Memory B cell (primary cell): ENCODE measurements around the gene FLRT2.

Source experiments
- ATAC-seq: fragments of 150-1000 bp; cut with Tn5 transposase; 2 replicates; pipeline ENCODE4 v1.10.0; 2021; ENCODE audit warnings: low read depth, mild to moderate bottlenecking, moderate library complexity
- DNase-seq, 2 donors: peaks; one replicate each; pipeline ENCODE4 v3.0.0; 2022; ENCODE audit warnings: low spot score in 2 of 2
- H3K27ac Mint-ChIP-seq: one replicate; pipeline ENCODE4 v1.8.0; 2022; ENCODE audit warnings: mild to moderate bottlenecking, moderate library complexity, mixed read lengths
- H3K27me3 Mint-ChIP-seq: one replicate; pipeline ENCODE4 v1.8.0; 2022; ENCODE audit warnings: mixed read lengths
- H3K36me3 Mint-ChIP-seq: one replicate; pipeline ENCODE4 v1.8.0; 2022; ENCODE audit warnings: mild to moderate bottlenecking, mixed read lengths
- H3K4me1 Mint-ChIP-seq: one replicate; pipeline ENCODE4 v1.8.0; 2022; ENCODE audit warnings: mixed read lengths
- H3K4me3 Mint-ChIP-seq: one replicate; pipeline ENCODE4 v1.8.0; 2022; ENCODE audit warnings: mild to moderate bottlenecking, moderate library complexity, mixed read lengths
- H3K9me3 Mint-ChIP-seq: one replicate; pipeline ENCODE4 v1.8.0; 2022; ENCODE audit warnings: mixed read lengths

FLRT2 gene

DNA sequence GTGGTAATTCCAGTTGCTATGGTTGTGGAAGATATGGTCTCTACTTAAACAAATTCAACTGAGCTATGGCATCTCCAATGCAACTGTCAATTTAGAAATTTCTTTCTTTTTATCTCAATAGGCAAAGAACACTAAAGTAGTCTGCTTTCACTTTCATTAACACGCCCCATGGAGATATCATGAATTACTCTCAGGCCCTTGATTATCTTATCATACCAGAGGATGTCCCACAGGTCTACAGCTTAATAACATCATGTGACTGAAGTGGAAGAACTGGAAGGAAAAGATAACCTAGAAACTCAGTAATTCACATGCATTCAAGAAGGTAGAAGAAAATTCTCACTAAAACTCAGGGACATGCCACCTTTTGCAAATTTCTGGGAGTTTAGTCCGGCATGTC, 114.3 kb downstream of the FLRT2 start:
- Mint-ChIP-seq H3K4me1 (no peaks in the 10 kb centered on the region), H3K9me3 (no peaks in the 10 kb centered on the region), H3K27ac (no peak overlapping the region), H3K4me3 (no peak overlapping the region), H3K27me3 (no peaks in the 10 kb centered on the region), H3K36me3 (no peaks in the 10 kb centered on the region)
- ATAC-seq, result no peak
- DNase-seq, result no peak

DNA sequence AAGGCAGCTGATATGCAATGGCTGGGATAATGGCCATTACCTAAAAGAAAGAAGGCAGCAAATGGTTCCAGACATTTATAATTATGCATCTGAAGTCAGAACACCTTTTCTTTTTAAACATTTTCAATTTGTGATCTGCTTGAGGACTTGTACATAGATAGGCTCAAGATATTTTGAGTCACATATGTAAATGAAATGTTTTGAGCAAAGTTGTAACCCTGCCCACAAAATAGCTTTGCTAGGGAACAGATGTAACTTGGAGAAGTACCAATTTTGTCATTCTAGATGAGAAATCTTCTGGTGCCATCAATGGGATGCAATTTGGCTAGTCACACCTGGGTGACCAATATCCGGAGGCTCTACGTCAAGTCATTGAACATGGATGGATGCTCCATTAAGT, 123.1 kb downstream of the FLRT2 start:
- no peaks in the 10 kb centered on the region for H3K27me3 Mint-ChIP-seq
- H3K4me1 Mint-ChIP-seq, result no peaks in the 10 kb centered on the region
- H3K27ac Mint-ChIP-seq, result no peak overlapping the region
- ATAC-seq (no peak), DNase-seq (no peak)
- H3K36me3 Mint-ChIP-seq, result no peaks in the 10 kb centered on the region
- H3K9me3 Mint-ChIP-seq, result no peaks in the 10 kb centered on the region
- H3K4me3 Mint-ChIP-seq, result no peak overlapping the region

DNA sequence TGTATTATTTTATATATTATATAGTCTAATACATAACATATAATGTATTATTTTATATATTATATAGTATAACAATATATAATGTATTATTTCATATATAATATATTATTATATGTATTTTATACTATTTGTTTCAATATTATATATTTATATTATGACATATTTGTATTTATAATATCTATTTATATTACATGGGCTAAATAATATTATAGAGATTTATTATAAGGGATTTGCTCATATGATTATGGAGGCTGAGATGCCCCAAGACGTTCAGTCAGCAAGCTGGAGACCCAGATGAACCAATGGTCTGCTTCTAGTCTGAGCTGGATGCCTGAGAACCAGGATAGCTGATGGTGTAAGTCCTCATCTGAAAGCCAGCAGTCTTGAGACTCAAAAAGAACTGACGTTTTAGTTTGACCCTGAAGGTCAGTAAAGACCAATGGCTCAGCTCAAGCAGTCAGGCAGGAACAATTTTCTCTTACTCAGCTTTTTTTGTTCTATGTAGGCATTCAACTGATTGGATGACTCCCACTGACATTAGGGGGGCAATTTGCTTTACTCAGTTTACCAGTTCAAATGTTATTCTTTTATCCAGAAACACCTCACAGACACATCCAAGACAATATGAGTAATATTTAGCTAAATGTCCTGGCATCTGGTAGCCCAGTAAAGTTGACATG, 130.4 kb downstream of the FLRT2 start:
- no peak for ATAC-seq
- H3K9me3 Mint-ChIP-seq, result peaks cover 1% of the 10 kb centered on the region
- H3K4me1 Mint-ChIP-seq, result no peaks in the 10 kb centered on the region
- no peak overlapping the region for H3K27ac Mint-ChIP-seq
- no peaks in the 10 kb centered on the region for H3K27me3 Mint-ChIP-seq
- no peak overlapping the region for H3K4me3 Mint-ChIP-seq
- DNase-seq, result no peak
- no peaks in the 10 kb centered on the region for H3K36me3 Mint-ChIP-seq

DNA sequence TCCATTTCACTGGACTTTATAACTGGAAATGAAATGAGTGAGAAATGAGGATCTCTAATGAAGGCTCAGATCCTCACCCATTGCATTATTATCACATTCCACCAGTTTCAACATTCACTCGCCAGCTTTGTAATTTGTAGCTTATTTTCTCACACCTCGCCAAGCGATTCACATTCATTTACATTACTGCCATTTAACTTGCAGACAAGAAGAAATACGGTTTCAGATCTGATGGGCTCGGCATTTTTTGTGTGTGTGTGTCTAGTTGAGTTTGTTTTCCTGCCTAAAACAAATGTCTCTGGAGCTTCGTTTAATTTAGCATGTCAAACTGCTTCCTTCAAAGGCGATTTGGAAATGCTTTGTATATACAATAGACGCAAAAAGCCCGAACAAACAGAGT, 132.2 kb downstream of the FLRT2 start:
- Mint-ChIP-seq H3K4me1 (no peaks in the 10 kb centered on the region), H3K9me3 (peaks cover 1% of the 10 kb centered on the region), H3K36me3 (no peaks in the 10 kb centered on the region), H3K27ac (no peak overlapping the region), H3K27me3 (no peaks in the 10 kb centered on the region), H3K4me3 (no peak overlapping the region)
- DNase-seq (no peak), ATAC-seq (no peak)

DNA sequence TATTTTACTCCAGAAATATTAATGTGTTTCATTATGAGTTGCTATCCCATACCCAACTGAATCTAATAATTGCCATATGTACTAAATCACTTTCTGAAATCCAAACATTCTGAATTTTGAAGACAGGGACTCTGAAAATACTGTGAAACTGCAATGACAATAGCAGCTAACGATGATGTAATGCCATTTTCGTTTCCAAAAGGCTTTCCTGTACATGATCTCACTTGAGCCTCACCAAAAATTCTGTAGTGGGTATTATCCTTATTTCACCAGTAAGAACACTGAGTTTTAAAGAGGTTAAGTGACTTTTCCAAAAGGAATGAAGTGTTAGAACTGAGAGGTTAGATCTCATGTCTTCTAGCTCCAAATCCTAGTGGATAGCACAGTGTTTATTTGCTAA, 133.3 kb downstream of the FLRT2 start:
- Mint-ChIP-seq H3K4me1 (no peaks in the 10 kb centered on the region), H3K9me3 (peaks cover 1% of the 10 kb centered on the region), H3K27ac (no peak overlapping the region), H3K27me3 (no peaks in the 10 kb centered on the region), H3K4me3 (no peak overlapping the region), H3K36me3 (no peaks in the 10 kb centered on the region)
- no peak for DNase-seq
- ATAC-seq, result no peak

DNA sequence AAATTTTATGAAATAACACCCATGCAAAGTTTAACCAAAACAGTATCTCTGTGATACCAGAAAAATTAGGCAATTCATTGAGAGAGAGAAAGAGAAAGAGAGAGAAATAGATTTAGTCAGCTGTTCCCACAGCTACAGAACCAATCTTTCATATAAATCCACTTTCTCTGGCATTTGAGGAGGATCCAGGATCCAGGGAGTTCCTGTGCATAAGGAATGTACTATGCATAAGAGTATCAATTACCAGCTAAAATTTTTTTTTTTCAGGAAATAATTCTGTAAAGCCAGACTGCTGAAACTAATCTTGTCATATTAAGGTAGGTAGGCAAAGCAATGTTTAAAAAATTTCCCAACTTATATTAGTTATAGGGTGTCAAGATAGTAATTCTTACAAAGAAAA, 133.7 kb downstream of the FLRT2 start:
- no peak for ATAC-seq
- no peaks in the 10 kb centered on the region for H3K4me1 Mint-ChIP-seq
- DNase-seq, result no peak
- no peak overlapping the region for H3K4me3 Mint-ChIP-seq
- peaks cover 1% of the 10 kb centered on the region for H3K9me3 Mint-ChIP-seq
- no peaks in the 10 kb centered on the region for H3K27me3 Mint-ChIP-seq
- H3K27ac Mint-ChIP-seq, result no peak overlapping the region
- H3K36me3 Mint-ChIP-seq, result no peaks in the 10 kb centered on the region

DNA sequence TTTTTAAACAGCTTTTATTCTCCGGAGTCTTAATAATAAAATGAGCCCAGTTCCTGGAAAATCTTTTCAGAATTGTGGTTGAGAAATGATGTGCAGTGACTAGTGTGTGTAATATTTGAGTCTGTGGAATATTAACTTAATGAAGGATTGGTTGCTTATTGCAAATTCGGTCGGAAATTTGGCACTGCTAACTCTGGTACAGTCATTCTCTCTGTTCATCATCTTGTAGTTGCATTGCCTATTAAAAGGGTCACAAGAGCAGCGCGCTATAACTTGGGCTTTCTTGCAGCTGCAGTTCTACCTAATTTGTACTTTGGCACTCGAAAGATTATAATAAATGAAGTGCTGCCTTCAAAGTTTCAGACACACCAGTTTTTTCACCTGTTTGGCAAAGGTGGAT, 146.0 kb downstream of the FLRT2 start:
- Mint-ChIP-seq H3K9me3 (peaks cover 2% of the 10 kb centered on the region), H3K27me3 (no peaks in the 10 kb centered on the region), H3K4me1 (no peaks in the 10 kb centered on the region), H3K36me3 (no peaks in the 10 kb centered on the region), H3K27ac (no peak overlapping the region), H3K4me3 (no peak overlapping the region)
- ATAC-seq (no peak), DNase-seq (no peak)

DNA sequence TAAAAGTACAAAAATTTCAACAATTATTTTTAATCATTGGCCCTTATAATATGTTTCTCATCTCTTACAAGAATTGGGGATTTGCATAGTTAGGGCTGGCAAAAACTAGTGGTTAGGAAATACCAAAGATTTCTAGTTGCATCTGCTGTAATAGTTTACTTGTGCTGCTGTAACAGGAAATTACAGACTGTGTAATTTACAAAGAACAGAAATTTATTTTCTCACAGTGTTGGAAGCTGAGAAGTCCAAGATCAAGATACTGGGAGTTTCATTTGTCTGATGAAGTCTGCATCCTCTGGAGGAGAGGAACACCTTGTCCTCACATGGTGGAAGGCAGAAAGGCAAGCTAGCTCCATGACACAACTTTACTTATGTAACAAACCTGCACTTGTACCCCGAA, 157.0 kb downstream of the FLRT2 start:
- Mint-ChIP-seq H3K27me3 (no peaks in the 10 kb centered on the region), H3K4me3 (no peak overlapping the region), H3K27ac (no peak overlapping the region), H3K9me3 (peaks cover 2% of the 10 kb centered on the region), H3K36me3 (no peaks in the 10 kb centered on the region), H3K4me1 (no peaks in the 10 kb centered on the region)
- DNase-seq (no peak), ATAC-seq (no peak)

DNA sequence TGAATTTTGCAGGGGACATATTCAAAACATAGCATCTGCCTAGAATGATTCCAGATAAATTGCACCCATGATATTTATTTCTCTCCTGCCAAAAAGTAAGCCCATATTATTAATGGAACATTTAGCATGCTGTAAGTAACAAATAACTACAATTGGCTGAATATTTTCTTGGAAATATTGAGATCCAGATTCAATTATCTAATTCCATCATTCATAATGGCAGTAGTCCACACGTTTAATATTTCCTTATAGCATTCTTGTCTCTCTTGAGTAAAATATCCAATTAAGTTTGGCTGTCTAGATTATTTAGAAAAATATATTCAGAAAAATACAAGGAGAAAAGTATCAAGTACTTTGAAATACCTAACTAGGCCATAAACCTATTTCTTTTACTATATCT, 157.5 kb downstream of the FLRT2 start:
- DNase-seq (no peak), ATAC-seq (no peak)
- H3K4me3 Mint-ChIP-seq, result no peak overlapping the region
- peaks cover 2% of the 10 kb centered on the region for H3K9me3 Mint-ChIP-seq
- no peak overlapping the region for H3K27ac Mint-ChIP-seq
- no peaks in the 10 kb centered on the region for H3K4me1 Mint-ChIP-seq
- H3K27me3 Mint-ChIP-seq, result no peaks in the 10 kb centered on the region
- H3K36me3 Mint-ChIP-seq, result no peaks in the 10 kb centered on the region

DNA sequence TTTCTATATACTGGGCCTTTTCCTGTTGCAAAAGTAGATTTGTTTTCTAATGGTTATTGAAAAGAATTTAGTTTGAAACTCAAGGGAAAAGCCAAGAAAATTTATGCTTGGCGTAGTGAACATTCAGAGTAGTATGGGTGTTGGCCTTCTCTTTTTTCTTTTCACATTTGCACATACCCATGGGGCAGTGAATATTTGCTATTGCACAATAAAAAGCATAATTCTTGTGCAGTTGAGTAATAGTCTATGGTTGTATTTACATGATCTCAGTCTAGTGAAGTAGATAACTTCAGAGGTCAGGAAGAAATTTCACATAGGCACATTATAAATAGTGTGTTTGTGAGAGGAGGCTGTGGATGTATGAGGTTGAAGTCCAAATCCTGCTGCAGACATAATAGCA, 158.1 kb downstream of the FLRT2 start:
- Mint-ChIP-seq H3K4me1 (no peaks in the 10 kb centered on the region), H3K9me3 (peaks cover 2% of the 10 kb centered on the region), H3K27ac (no peak overlapping the region), H3K4me3 (no peak overlapping the region), H3K36me3 (no peaks in the 10 kb centered on the region), H3K27me3 (no peaks in the 10 kb centered on the region)
- DNase-seq, result no peak
- no peak for ATAC-seq

DNA sequence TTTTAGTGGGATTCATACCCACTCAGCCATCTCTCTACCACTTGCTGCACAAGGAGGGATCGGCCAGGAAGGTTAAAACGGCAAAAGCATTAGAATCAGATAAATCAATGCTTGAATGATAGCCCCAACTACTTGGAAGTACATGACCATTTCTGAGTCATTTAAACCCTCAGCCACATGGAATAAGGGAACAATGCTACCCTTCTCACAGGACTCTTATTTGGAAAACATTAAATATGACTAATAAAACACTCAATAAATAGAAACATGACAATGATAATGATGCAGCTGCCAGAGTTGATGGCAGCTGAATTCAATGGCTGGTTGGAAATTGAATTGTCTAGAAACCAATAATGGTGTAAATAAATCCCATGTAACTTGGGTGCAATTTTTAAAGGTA, 165.4 kb downstream of the FLRT2 start:
- DNase-seq, result no peak
- no peak overlapping the region for H3K27ac Mint-ChIP-seq
- H3K36me3 Mint-ChIP-seq, result no peaks in the 10 kb centered on the region
- H3K4me3 Mint-ChIP-seq, result no peak overlapping the region
- no peak for ATAC-seq
- no peaks in the 10 kb centered on the region for H3K4me1 Mint-ChIP-seq
- no peaks in the 10 kb centered on the region for H3K27me3 Mint-ChIP-seq
- H3K9me3 Mint-ChIP-seq, result peaks cover 3% of the 10 kb centered on the region

DNA sequence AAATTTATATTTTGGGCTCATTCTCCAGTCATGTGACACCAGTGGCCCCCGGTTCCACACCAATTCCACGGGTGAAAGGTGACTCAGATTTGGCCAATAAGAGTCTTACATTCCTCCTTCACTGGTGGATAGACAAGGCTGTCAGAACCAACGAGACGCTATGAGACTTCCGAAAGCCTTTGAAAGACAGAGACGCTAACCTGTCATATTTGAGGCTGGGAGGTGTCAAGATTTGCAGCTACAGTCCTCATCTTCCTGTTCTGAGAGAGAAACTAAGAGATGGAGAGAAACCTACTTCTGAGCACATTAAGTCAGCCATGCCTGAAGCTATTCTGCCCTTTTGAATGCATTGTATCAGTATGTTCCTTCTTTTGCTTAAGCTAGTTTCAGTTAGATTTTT, 171.2 kb downstream of the FLRT2 start:
- no peak overlapping the region for H3K4me3 Mint-ChIP-seq

DNA sequence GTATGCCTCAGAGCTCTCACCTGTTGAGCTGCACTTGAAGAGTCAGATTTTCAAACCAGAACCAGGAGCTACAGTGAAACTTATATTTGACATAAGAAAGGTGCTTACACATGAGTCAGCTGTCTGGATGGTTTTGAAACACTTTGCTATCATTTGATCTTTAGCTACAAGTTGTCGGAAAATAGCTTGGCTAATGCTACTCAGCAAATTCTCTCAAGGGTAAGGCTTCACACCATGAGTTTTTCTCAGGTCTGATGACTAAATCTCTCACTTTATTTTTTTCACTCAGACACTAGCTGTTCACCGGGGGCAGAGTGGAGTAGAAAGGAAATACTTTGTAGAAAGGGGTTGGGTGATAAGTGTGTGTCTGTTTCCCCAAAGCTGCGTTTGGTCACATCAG, 171.8 kb downstream of the FLRT2 start:
- no peak overlapping the region for H3K27ac Mint-ChIP-seq
- no peaks in the 10 kb centered on the region for H3K27me3 Mint-ChIP-seq
- H3K4me3 Mint-ChIP-seq, result no peak overlapping the region
- no peaks in the 10 kb centered on the region for H3K4me1 Mint-ChIP-seq
- ATAC-seq (no peak), DNase-seq (no peak)
- H3K36me3 Mint-ChIP-seq, result no peaks in the 10 kb centered on the region
- peaks cover 9% of the 10 kb centered on the region for H3K9me3 Mint-ChIP-seq

More for the DNA sequence above, 171.2 kb downstream of the FLRT2 start:
- ATAC-seq (no peak), DNase-seq (no peak)
- Mint-ChIP-seq H3K27ac (no peak overlapping the region), H3K4me1 (no peaks in the 10 kb centered on the region), H3K27me3 (no peaks in the 10 kb centered on the region), H3K36me3 (no peaks in the 10 kb centered on the region), H3K9me3 (peaks cover 9% of the 10 kb centered on the region)

DNA sequence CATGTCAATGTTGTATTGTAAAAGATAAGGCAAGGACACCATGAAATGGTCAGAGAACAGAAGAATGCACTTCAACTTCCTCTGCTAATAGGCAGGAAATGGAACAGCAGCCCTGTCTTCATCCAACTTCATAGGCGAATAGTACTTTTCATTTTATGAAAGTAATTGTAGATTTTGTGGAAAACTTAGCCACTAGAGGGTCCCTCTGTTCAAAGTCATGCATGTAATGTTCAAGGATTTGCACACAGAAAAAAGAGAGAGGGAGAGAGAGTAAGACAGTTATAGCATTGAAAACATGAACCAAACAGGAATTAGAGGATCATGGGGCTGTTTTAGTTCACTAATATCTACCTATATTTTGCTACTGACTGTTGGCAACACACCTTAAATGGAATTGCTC, 172.2 kb downstream of the FLRT2 start:
- H3K9me3 Mint-ChIP-seq, result peaks cover 9% of the 10 kb centered on the region
- H3K36me3 Mint-ChIP-seq, result no peaks in the 10 kb centered on the region
- no peak overlapping the region for H3K27ac Mint-ChIP-seq
- no peaks in the 10 kb centered on the region for H3K4me1 Mint-ChIP-seq
- DNase-seq (no peak), ATAC-seq (no peak)
- no peaks in the 10 kb centered on the region for H3K27me3 Mint-ChIP-seq
- H3K4me3 Mint-ChIP-seq, result no peak overlapping the region

DNA sequence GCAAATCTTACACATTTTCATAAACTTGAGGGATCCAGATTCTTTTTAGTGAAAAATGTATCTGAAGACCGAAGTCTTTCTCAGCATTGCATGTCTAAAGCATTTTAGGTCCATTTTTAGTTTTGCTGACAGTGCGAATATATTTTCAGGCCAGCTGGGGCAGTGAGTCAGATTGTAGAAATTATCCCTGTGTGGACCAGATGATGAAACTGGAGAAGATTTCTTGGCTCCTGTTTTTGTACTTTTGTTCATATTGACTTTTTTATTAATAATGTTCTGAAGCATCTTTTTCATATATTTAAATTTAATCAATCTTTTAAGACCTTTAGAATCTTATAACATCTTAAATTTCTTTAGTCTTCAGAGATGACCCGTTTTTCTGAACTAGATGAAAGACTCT, 173.1 kb downstream of the FLRT2 start:
- DNase-seq (no peak), ATAC-seq (no peak)
- Mint-ChIP-seq H3K4me3 (no peak overlapping the region), H3K4me1 (no peaks in the 10 kb centered on the region), H3K9me3 (peaks cover 9% of the 10 kb centered on the region), H3K27ac (no peak overlapping the region), H3K27me3 (no peaks in the 10 kb centered on the region), H3K36me3 (no peaks in the 10 kb centered on the region)
